ENCODE results near the gene FGR.

Gene FGR

GRCh38 chr1:27615346-27616192 is 19.4 kb downstream of the FGR start:
- no peak for DNase-seq

- DNase-seq: no peak
Observed at GRCh38 chr1:27614625-27615344, 20.2 kb downstream of the FGR start.

- DNase-seq: no peak
Observed at GRCh38 chr1:27614043-27614624, 20.9 kb downstream of the FGR start.

GRCh38 chr1:27612718-27613117 is 22.3 kb downstream of the FGR start:
- DNase-seq: no peak

- DNase-seq: no peak
Observed at GRCh38 chr1:27611450-27611849, 23.5 kb downstream of the FGR start.

- DNase-seq: no peak
Observed at GRCh38 chr1:27609618-27610240, 25.3 kb downstream of the FGR start.

- DNase-seq: no peak
Observed at GRCh38 chr1:27609210-27609555, 25.8 kb downstream of the FGR start.

GRCh38 chr1:27607239-27607804 is 27.7 kb downstream of the FGR start:
- DNase-seq: no peak

- DNase-seq: no peak
Observed at GRCh38 chr1:27606708-27607238, 28.2 kb downstream of the FGR start.

- DNase-seq: peak; percentile 86
Observed at GRCh38 chr1:27605796-27606707, 28.9 kb downstream of the FGR start.

GRCh38 chr1:27605300-27605766 is 29.7 kb downstream of the FGR start:
- no peak for DNase-seq

- no peak for DNase-seq
Observed at GRCh38 chr1:27604579-27605299, 30.2 kb downstream of the FGR start.

GRCh38 chr1:27603681-27604578 is 31.1 kb downstream of the FGR start, which contains the start of gene AHDC1:
Gene AHDC1, minus strand, starts transcription at chr1:27604144. Its CDS starts 52,029 bp downstream, at chr1:27552115.
- peak; percentile 96 for DNase-seq

GRCh38 chr1:27603309-27603680 is 31.7 kb downstream of the FGR start:
- peak; percentile 74 for DNase-seq

- peak; percentile 75 for DNase-seq
Observed at GRCh38 chr1:27602462-27603308, 32.3 kb downstream of the FGR start.

GRCh38 chr1:27601771-27602461 is 33.1 kb downstream of the FGR start:
- no peak for DNase-seq

GRCh38 chr1:27601321-27601770 is 33.6 kb downstream of the FGR start:
- no peak for DNase-seq

All from activated effector memory CD4-positive, alpha-beta T cell treated with anti-CD3 and anti-CD28 coated beads, Interleukin-2, amount 50 U/mL, for 16 hours (primary cell).